NK-92 (cell line): ENCODE data around the gene SCGB2A2.

Source experiments
- DNase-seq: peaks from one replicate; lab custom pipeline; 2025; ENCODE audit not compliant: unreplicated experiment; lab: John Stamatoyannopoulos, UW

The SCGB2A2 gene

DNA sequence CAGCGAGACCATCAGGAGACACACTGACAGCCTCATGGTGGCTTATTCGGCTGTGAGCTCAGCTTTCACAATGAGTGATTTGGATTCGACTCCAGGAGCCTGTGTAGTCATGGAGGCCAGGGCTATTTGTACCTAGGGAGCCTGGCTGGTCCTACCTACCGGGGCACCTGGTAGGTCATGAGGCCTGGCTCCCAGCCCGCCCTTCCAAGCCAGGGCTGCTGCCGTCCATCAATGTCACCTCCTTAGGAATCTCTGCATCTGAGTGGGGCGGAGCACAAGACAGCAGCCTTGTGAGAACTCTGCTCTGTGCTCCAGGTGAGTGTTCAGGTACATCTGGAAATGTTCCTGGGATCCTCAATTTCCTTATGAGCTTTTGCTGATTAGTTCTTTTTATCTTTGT, 29.0 kb downstream of the SCGB2A2 start, which contains the start of gene SCGB1D4:
TSS of gene SCGB1D4 (minus strand) at position 101 of the 400 bp plus-strand sequence. CDS start at position 36, 65 bp downstream.
- DNase-seq: no peak

DNA sequence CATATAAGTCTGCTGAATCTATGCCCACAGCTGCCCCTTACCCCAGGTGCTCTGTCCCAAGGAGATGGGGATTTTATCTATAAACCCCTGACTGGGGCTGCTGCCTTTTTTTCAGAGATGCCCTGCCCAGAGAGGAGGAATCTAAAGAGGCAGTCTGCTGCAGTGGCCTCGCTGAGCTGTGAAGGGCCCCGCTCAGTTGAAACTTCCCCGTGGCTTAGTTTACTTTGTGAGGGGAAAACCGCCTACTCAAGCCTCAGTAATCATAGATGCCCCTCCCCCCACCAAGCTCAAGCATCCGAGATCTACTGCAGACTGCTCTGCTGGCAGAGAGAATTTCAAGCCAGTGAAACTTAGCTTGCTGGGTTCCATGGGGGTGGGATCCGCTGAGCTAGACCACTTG, 36.3 kb downstream of the SCGB2A2 start:
- no peak for DNase-seq

DNA sequence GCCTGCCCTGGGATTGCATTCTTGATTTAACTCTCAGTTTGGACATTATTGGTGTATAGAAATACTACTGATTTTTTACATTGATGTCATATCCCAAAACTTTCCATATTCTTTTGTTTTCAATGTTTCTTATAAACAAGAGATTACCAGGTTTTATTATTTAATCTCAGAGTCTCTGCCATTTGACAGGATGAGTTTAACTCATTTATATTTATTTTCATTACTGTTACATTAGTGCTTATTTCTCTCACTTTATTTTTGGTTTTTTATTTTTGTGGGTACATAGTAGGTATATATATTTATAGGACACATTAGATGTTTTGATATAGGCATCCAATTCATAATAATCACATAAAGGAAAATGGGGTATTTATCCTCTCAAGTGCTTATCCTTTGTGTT, 38.0 kb downstream of the SCGB2A2 start:
- no peak for DNase-seq

DNA sequence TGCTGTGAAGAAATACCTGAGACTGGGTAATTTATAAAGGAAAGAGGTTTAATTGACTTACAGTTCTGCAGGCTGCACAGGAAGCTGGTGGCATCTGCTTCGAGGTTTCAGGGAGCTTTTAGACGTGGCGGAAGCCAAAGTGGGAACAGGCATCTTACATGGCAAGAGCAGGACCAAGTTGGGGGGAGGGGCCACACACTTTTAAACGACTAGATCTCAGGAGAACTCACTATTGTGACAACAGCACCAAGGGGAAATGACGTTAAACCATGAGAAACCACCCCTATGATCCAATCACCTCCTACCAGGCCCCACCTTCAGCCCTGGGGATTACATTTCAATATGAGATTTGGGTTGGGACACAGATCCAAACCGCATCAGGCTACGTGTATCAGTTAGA, 40.0 kb downstream of the SCGB2A2 start:
- no peak for DNase-seq

DNA sequence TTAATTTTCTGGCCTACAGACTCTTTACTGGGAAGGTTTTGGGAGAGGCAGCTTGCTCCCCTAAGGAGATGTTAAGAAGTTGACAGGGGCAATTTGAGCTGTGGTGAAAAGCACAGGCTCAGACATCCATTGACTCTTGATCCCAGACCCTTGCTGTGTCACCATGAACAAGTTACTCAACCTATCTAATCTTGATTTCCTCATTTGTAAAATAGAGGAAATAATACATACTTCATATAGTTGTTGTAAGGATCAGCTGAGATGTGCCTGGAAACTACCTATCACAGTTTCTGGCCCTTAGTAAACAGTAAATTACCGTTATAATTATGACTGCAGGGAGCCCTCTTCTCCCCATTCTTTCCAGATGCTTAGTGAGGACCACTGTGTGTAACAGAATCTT, 45.5 kb downstream of the SCGB2A2 start:
- DNase-seq: no peak

DNA sequence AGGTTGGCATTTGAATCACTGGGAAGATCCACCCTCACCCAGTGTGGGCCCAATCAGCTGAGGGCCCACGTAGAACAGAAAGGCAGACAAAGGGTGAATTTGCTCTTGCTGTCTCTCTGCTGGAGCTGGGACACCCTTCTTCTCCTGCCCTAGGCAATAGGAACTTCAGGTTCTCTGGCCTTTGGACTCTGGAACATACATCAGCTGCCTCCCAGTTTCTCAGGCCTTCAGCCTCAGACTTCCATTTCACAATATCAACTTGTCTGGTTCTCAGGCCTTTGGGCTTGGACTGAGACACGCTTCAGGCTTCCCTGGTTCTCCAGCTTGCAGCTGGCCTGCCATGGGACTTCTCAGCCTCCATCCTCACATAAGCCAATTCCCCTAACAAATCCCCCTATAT, 52.6 kb downstream of the SCGB2A2 start:
- DNase-seq: no peak
